Measurements from ENCODE around the gene BIRC6.

GRCh38 chr2:32553829-32554432 lies 197.1 kb downstream of the BIRC6 start:
- TF ChIP-seq CTCF (IDR thresholded peaks at IDR 0.05; ENCODE audit: insufficient read depth, low read length, poor library complexity, severe bottlenecking) (peak; percentile 68), EZH2phosphoT487 (conservative IDR thresholded peaks at IDR 0.05; ENCODE audit: low read length) (no peak)
